ENCODE results near the gene OTUD3.

DNA sequence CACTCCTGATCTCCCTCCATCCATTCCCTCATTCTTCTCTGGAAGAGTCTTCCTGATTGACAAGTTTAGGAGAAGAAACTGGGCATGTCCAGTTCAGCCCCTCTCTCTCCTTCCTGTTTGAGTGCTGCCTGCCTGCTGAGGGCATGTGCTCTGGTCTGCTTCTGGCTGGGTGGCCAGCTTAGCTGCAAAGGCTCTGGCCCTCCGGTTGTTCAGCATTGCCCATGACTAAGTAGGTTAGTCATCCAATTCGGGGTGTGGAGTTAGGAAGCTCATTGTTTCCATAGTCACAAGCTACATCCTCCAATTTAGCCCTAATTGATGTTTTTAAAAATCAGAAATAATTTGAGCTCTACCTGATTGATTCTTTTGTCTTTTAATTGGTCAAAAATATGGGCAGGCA is 66.8 kb downstream of the OTUD3 start:
- no peak for TF ChIP-seq ZFX (IDR thresholded peaks at IDR 0.05)
- TF ChIP-seq, protein P1, sequence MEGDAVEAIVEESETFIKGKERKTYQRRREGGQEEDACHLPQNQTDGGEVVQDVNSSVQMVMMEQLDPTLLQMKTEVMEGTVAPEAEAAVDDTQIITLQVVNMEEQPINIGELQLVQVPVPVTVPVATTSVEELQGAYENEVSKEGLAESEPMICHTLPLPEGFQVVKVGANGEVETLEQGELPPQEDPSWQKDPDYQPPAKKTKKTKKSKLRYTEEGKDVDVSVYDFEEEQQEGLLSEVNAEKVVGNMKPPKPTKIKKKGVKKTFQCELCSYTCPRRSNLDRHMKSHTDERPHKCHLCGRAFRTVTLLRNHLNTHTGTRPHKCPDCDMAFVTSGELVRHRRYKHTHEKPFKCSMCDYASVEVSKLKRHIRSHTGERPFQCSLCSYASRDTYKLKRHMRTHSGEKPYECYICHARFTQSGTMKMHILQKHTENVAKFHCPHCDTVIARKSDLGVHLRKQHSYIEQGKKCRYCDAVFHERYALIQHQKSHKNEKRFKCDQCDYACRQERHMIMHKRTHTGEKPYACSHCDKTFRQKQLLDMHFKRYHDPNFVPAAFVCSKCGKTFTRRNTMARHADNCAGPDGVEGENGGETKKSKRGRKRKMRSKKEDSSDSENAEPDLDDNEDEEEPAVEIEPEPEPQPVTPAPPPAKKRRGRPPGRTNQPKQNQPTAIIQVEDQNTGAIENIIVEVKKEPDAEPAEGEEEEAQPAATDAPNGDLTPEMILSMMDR (conservative IDR thresholded peaks at IDR 0.05), result no peak

Data from C4-2B (cell line).